WI38 (cell line): Measurements from ENCODE around the gene CEP164.

Experiments
- H3K4me3 ChIP-seq: 2 replicates; pipeline ENCODE4 v1.5.1; 2011; ENCODE audit warnings: low read depth, mild to moderate bottlenecking, control low read depth, low read length
- CTCF ChIP-seq: IDR thresholded peaks from 2 replicates; pipeline ENCODE4 v1.5.1; 2012; ENCODE audit warnings: low read depth, mild to moderate bottlenecking, control low read depth, low read length

Gene CEP164

DNA sequence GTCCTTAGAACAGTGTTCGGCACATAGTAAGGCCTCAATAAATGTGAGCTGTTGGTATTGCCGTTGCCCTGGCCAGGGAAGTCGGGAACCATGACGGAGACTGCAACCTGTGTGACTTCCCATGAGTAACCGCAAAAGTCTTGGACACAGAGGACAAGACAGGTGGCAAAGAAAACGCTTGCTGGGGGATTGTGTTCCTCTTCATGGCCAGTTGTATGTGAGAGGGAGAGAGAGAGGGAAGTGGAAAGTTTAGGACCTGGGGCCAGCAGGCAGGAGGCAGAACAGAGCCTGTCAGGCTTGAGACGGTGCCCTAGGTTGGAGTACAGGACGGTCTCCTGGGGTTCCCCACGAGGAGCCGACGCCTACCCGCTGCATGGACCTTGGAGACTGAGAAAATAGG is 90.2 kb downstream of the CEP164 start:
- no peak overlapping the region for H3K4me3 ChIP-seq
- no peak for TF ChIP-seq CTCF

DNA sequence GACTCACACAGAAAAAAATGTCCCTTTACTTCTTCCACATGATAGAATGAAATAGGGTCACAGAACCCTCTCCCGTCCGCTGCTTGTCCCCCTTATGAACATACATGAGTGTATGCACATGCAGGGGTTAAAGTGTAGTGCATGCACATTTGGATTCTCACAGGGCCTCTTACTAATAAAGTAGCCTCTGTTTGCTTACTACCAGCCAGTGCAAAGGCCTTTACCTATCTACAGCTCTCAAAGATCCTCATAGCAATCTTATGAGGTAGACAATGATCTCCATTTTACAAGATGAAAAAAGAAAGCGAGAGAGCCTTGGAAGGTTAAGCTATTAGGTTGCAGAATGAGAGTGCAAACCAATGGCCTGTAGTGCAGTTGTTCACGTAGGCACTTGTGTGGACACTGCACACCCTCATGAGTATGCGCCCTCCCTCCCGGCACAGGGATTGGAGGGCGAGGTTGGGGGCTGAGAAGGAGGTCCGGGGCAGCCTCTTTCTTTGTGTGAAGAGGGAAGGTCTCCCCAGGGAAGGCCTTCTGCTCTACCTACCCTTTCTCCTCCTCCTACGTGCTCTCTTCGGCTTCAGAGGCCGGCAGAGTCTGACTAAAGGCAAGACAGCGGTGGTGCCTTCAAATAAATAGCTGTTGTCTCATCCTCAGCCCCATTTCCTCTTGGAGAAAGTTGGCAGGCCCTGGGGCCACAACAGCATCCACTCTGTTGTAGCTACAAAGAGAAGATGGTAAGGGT is 91.3 kb downstream of the CEP164 start:
- TF ChIP-seq CTCF = no peak
- no peak overlapping the region for H3K4me3 ChIP-seq

DNA sequence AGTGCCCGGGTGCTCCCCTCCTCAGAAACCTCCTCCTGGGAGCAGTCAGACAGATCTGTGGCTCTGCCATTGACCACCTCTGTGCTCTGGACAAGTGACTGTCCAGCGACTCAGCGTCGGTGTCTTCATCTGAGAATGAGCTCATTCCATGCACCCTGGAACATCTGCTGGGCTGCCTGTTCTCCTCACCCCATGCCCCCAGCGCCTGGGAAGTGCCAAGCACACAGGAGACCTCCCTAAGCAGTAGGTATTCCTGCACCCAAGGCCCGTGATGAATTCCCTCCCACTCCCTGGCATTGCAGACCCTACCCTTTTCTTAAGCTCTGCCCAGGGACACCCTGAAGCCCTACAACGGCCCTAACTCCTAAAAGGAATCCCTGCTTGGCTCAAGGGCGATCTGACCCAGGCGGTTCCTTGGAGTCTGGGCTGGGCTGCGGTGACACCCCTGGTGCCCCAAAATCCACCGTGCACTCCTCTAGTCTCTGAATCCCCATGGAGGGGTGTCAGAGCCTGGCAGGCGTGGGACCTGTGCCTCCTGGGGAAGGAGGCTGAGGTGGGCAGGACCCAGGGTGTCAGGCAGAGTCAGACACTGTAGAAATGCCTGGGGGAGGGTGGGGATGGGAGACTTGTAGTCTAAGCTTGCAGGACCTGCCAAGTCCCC is 92.0 kb downstream of the CEP164 start:
- TF ChIP-seq CTCF = no peak
- H3K4me3 ChIP-seq = no peak overlapping the region

- TF ChIP-seq CTCF = no peak
These were observed 92.5 kb downstream of the CEP164 start for GRCh38 chr11:117420143-117420485.

DNA sequence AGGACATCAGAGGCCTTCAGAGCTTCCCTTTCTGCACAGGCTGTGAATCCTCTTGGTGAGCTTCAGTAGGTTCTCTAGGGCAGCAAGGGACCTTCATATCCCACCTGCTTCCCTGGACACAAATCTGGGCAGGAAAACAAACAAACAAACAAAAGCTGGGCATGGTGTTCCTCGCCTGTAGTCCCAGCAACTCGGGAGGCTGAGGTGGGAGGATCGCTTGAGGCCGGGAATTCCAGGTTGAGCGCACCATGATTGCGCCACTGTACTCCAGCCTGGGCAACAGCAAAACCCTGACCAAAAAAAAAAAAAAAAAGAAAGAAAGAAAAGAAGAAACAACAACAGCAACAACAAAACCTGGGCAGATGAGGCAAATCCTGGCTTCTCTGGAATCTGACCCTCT is 92.9 kb downstream of the CEP164 start:
- TF ChIP-seq CTCF = no peak
- no peak overlapping the region for H3K4me3 ChIP-seq

More at GRCh38 chr11:117420143-117420485, 92.5 kb downstream of the CEP164 start:
- H3K4me3 ChIP-seq = no peak overlapping the region

DNA sequence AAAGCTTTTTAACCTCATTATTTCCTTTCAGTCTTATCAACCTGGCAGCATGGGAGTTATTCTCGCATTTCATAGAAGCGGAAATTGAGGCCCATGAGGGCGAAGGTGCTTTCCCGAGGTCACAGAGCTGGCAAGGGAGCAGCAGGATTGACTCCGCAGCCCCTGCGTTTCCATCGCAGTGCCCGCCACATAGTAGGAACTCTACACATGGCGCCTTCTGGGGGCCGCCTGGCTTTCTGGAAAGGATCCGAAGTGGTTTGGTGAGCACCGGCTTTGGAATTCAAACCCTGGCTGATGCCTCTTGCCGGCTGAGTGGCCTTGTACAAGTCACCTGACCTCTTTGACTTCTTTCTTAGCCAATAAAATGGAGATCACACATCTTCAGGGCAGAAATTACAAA is 93.4 kb downstream of the CEP164 start:
- no peak overlapping the region for H3K4me3 ChIP-seq
- TF ChIP-seq CTCF = no peak

- no peak overlapping the region for H3K4me3 ChIP-seq
- no peak for TF ChIP-seq CTCF
These were observed 93.8 kb downstream of the CEP164 start for GRCh38 chr11:117421476-117421875.
